Measurements from ENCODE around the gene UCP2.

UCP2 gene

GRCh38 chr11:73932781-73933180 lies 49.9 kb downstream of the UCP2 start:
- TF ChIP-seq CTCF (IDR thresholded peaks at IDR 0.05; ENCODE audit: low read depth, low read length, poor library complexity, severe bottlenecking) (no peak), EZH2phosphoT487 (IDR thresholded peaks at IDR 0.05; ENCODE audit: borderline replicate concordance, low read length) (no peak)
- H3K27me3 ChIP-seq (ENCODE audit: control insufficient read depth, low read length) = no peaks in the 10 kb centered on the region
- no peak overlapping the region for H3K27ac ChIP-seq (ENCODE audit: low read depth, low read length)
- no peak overlapping the region for H3K4me3 ChIP-seq (ENCODE audit: low read length)
- H3K4me2 ChIP-seq (ENCODE audit: low read length) = no peak overlapping the region
- H3K9me3 ChIP-seq (ENCODE audit: control insufficient read depth, insufficient read depth, low read length) = no peaks in the 10 kb centered on the region
- H4K20me1 ChIP-seq (ENCODE audit: control insufficient read depth, insufficient read depth, low read depth, low read length) = no peaks in the 10 kb centered on the region
- H3K4me1 ChIP-seq (ENCODE audit: control insufficient read depth, low read length) = no peaks in the 10 kb centered on the region
- H3K36me3 ChIP-seq (ENCODE audit: control insufficient read depth, low read length) = peaks cover 19% of the 10 kb centered on the region
- 0 out of 2 replicates have a peak, but pooled peaks cover 4% of the 10 kb centered on the region for H3F3A ChIP-seq (ENCODE audit: control insufficient read depth, insufficient read depth)
- H3K9me2 ChIP-seq (replicated peaks; ENCODE audit: control insufficient read depth, low read length) = no peaks in the 10 kb centered on the region
- no peaks in the 10 kb centered on the region for H3K79me2 ChIP-seq (ENCODE audit: control insufficient read depth, low read length)

GRCh38 chr11:73931951-73932350 lies 50.7 kb downstream of the UCP2 start:
- Histone ChIP-seq H3K79me2 (ENCODE audit: control insufficient read depth, low read length) (no peaks in the 10 kb centered on the region), H4K20me1 (ENCODE audit: control insufficient read depth, insufficient read depth, low read depth, low read length) (no peaks in the 10 kb centered on the region), H3F3A (ENCODE audit: control insufficient read depth, insufficient read depth) (0 out of 2 replicates have a peak, but pooled peaks cover 4% of the 10 kb centered on the region), H3K4me2 (ENCODE audit: low read length) (no peak overlapping the region), H3K27me3 (ENCODE audit: control insufficient read depth, low read length) (no peaks in the 10 kb centered on the region), H3K36me3 (ENCODE audit: control insufficient read depth, low read length) (peaks cover 27% of the 10 kb centered on the region), H3K4me1 (ENCODE audit: control insufficient read depth, low read length) (no peaks in the 10 kb centered on the region), H3K9me2 (replicated peaks; ENCODE audit: control insufficient read depth, low read length) (no peaks in the 10 kb centered on the region), H3K4me3 (ENCODE audit: low read length) (no peak overlapping the region), H3K9me3 (ENCODE audit: control insufficient read depth, insufficient read depth, low read length) (no peaks in the 10 kb centered on the region), H3K27ac (ENCODE audit: low read depth, low read length) (no peak overlapping the region)
- no peak for TF ChIP-seq EZH2phosphoT487 (IDR thresholded peaks at IDR 0.05; ENCODE audit: borderline replicate concordance, low read length)
- no peak for TF ChIP-seq CTCF (IDR thresholded peaks at IDR 0.05; ENCODE audit: low read depth, low read length, poor library complexity, severe bottlenecking)

- Histone ChIP-seq H3K79me2 (ENCODE audit: control insufficient read depth, low read length) (no peaks in the 10 kb centered on the region), H3K27me3 (ENCODE audit: control insufficient read depth, low read length) (no peaks in the 10 kb centered on the region), H3K4me3 (ENCODE audit: low read length) (no peak overlapping the region), H3K9me2 (replicated peaks; ENCODE audit: control insufficient read depth, low read length) (no peaks in the 10 kb centered on the region), H3K9me3 (ENCODE audit: control insufficient read depth, insufficient read depth, low read length) (no peaks in the 10 kb centered on the region), H3K36me3 (ENCODE audit: control insufficient read depth, low read length) (peaks cover 31% of the 10 kb centered on the region), H3K4me1 (ENCODE audit: control insufficient read depth, low read length) (no peaks in the 10 kb centered on the region), H3F3A (ENCODE audit: control insufficient read depth, insufficient read depth) (0 out of 2 replicates have a peak, but pooled peaks cover 4% of the 10 kb centered on the region), H3K27ac (ENCODE audit: low read depth, low read length) (no peak overlapping the region), H4K20me1 (ENCODE audit: control insufficient read depth, insufficient read depth, low read depth, low read length) (no peaks in the 10 kb centered on the region), H3K4me2 (ENCODE audit: low read length) (no peak overlapping the region)
- TF ChIP-seq CTCF (IDR thresholded peaks at IDR 0.05; ENCODE audit: low read depth, low read length, poor library complexity, severe bottlenecking) (peak; percentile 54), EZH2phosphoT487 (IDR thresholded peaks at IDR 0.05; ENCODE audit: borderline replicate concordance, low read length) (no peak)
Measured at GRCh38 chr11:73931039-73931645, 51.5 kb downstream of the UCP2 start.

All from DOHH2 (cell line).